HTERT RPE-1 (cell line): ENCODE data around the gene OGT.

Experiments used
- in situ Hi-C: fragments of 300-500 bp; cut with MboI; formaldehyde crosslinking; loops from 4 replicates; pipeline ENCODE4 v1.14.3; 2020; ENCODE audit warnings: low sequenced_read_pairs

Gene OGT

GRCh38 chrX:71621603-71622002, 88.7 kb downstream of the OGT start:
- in situ Hi-C loops, result no loop called here

GRCh38 chrX:71622032-71622575, 89.2 kb downstream of the OGT start:
- in situ Hi-C loops, result no loop called here

GRCh38 chrX:71622576-71623450, 89.9 kb downstream of the OGT start:
- in situ Hi-C loops, result no loop called here

- in situ Hi-C loops, result no loop called here
These were observed 90.8 kb downstream of the OGT start for GRCh38 chrX:71623714-71624113.

- in situ Hi-C loops, result no loop called here
These were observed 92.6 kb downstream of the OGT start for GRCh38 chrX:71625471-71625870.
